Muscle layer of colon (tissue), 2 donors: ENCODE data around the gene CYP26B1.

Experiments
- H3K27ac ChIP-seq: one replicate; pipeline ENCODE4 v1.7.0; 2013; ENCODE audit warnings: low read depth, mild to moderate bottlenecking, low read length, moderate library complexity
- H3K27me3 ChIP-seq, 2 donors: one replicate each; pipeline ENCODE4 v1.7.0; 2013; ENCODE audit warnings: low read length in 2 of 2, mild to moderate bottlenecking in 2 of 2; ENCODE audit not compliant: insufficient read depth in 2 of 2, control insufficient read depth in 1 of 2
- H3K36me3 ChIP-seq: one replicate; pipeline ENCODE4 v1.7.0; 2013; ENCODE audit warnings: mild to moderate bottlenecking, low read length; ENCODE audit not compliant: insufficient read depth
- H3K4me1 ChIP-seq: one replicate; pipeline ENCODE4 v1.7.0; 2013; ENCODE audit warnings: mild to moderate bottlenecking, low read length; ENCODE audit not compliant: insufficient read depth
- H3K4me3 ChIP-seq, 2 donors: one replicate each; pipeline ENCODE4 v1.7.0; 2013; ENCODE audit warnings: low read length in 2 of 2, low read depth in 1 of 2, mild to moderate bottlenecking in 1 of 2, moderate library complexity in 1 of 2
- H3K9ac ChIP-seq: one replicate; pipeline ENCODE4 v1.7.0; 2013; ENCODE audit warnings: low read length
- H3K9me3 ChIP-seq: one replicate; pipeline ENCODE4 v1.7.0; 2013; ENCODE audit warnings: mild to moderate bottlenecking, low read length
- donor health status: abdominal sarcoma.
- donor health status: Adenocarcinoma of cecum.

Gene CYP26B1

DNA sequence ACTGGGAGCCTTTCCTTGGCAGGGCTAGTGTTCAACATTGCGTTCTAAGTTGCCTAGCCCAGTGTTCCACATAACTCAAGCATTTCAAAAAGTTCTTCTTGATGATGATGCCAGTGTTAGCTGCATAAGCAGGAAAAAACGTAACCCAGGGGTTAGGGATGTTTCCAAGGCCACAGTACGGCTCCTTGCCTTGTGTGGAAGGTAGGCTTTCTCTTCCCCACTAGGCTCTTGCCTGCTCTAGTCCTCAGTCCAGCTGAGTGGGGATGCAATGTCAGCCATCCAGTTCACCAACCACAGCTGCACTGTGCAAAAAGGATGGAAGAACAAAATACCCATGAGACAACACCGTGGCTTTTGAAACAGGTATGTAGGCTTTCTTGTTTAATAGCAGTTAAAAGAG is 28.0 kb upstream of the CYP26B1 start:
- H3K27ac ChIP-seq = no peak overlapping the region
- H3K9me3 ChIP-seq = no peaks in the 10 kb centered on the region
- H3K4me1 ChIP-seq = no peaks in the 10 kb centered on the region
- H3K4me3 ChIP-seq = no peak overlapping the region
- peaks cover 19% of the 10 kb centered on the region for H3K36me3 ChIP-seq
- no peaks in the 10 kb centered on the region for H3K27me3 ChIP-seq
- H3K9ac ChIP-seq = no peak overlapping the region

GRCh38 chr2:72173640-72174321 is 26.1 kb upstream of the CYP26B1 start:
- Histone ChIP-seq H3K9ac (no peak overlapping the region), H3K27ac (no peak overlapping the region)

GRCh38 chr2:72172478-72172877 is 24.8 kb upstream of the CYP26B1 start:
- H3K4me1 ChIP-seq = no peaks in the 10 kb centered on the region
- H3K36me3 ChIP-seq = peaks cover 7% of the 10 kb centered on the region
- H3K4me3 ChIP-seq = no peak overlapping the region
- H3K27ac ChIP-seq = no peak overlapping the region
- no peaks in the 10 kb centered on the region for H3K9me3 ChIP-seq
- no peaks in the 10 kb centered on the region for H3K27me3 ChIP-seq
- no peak overlapping the region for H3K9ac ChIP-seq

More at GRCh38 chr2:72173640-72174321, 26.1 kb upstream of the CYP26B1 start:
- no peaks in the 10 kb centered on the region for H3K27me3 ChIP-seq
- no peaks in the 10 kb centered on the region for H3K9me3 ChIP-seq
- no peak overlapping the region for H3K4me3 ChIP-seq
- H3K36me3 ChIP-seq = peaks cover 18% of the 10 kb centered on the region
- H3K4me1 ChIP-seq = no peaks in the 10 kb centered on the region

- H3K4me3 ChIP-seq = no peak overlapping the region
- no peaks in the 10 kb centered on the region for H3K36me3 ChIP-seq
- H3K9ac ChIP-seq = no peak overlapping the region
- no peaks in the 10 kb centered on the region for H3K4me1 ChIP-seq
- H3K27me3 ChIP-seq = no peaks in the 10 kb centered on the region
- H3K9me3 ChIP-seq = no peaks in the 10 kb centered on the region
- H3K27ac ChIP-seq = no peak overlapping the region
Measured at GRCh38 chr2:72166279-72166678, 18.6 kb upstream of the CYP26B1 start.

GRCh38 chr2:72165792-72166191 is 18.1 kb upstream of the CYP26B1 start:
- H3K36me3 ChIP-seq = no peaks in the 10 kb centered on the region
- no peaks in the 10 kb centered on the region for H3K9me3 ChIP-seq
- H3K4me1 ChIP-seq = no peaks in the 10 kb centered on the region
- H3K27me3 ChIP-seq = no peaks in the 10 kb centered on the region
- H3K27ac ChIP-seq = no peak overlapping the region
- H3K4me3 ChIP-seq = no peak overlapping the region
- no peak overlapping the region for H3K9ac ChIP-seq

GRCh38 chr2:72162574-72162973 is 14.9 kb upstream of the CYP26B1 start:
- H3K36me3 ChIP-seq = no peaks in the 10 kb centered on the region
- H3K4me3 ChIP-seq = no peak overlapping the region
- H3K4me1 ChIP-seq = no peaks in the 10 kb centered on the region
- H3K9ac ChIP-seq = no peak overlapping the region
- no peaks in the 10 kb centered on the region for H3K9me3 ChIP-seq
- no peak overlapping the region for H3K27ac ChIP-seq
- no peaks in the 10 kb centered on the region for H3K27me3 ChIP-seq

DNA sequence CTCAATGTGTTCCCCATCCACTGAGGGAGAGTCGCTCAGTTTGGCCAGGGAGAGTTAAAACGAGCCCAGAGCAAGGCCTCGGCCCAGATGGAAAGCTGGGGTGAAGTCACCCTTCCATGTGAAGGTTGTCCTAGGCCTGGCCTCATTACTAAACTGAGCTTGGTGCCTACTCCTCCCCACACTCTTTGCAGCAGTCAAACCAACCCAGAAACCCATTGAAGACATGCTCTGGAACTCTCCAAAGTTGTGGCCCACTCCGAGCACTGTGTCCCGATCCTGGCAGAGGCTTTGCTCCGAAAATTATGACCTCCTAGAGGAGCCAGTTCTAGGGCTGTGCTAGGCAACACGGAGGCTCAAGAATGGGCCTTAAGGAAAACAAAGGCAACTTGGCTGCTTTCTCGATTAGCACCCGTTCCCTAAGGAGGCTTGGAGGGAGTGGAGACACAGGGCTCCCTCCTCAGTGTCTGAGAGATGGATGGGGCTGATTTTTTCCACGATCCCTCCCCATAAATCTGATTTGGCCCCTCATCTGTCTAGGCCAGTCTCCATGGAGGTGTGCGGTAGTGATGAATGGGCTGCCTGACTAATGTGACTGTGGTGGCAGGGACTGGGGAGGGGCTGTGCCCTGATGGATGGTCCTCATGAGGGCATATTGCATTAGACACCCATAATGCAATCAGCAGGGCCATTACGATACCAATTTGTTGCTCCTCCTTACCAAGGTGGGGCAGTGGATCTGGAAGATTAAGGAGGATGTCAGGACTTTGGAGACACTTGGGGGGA is 11.7 kb upstream of the CYP26B1 start:
- H3K4me3 ChIP-seq = no peak overlapping the region
- no peaks in the 10 kb centered on the region for H3K4me1 ChIP-seq
- peaks cover 0 to 11% of the 10 kb centered on the region in 2 donors for H3K27me3 ChIP-seq
- no peaks in the 10 kb centered on the region for H3K9me3 ChIP-seq
- H3K27ac ChIP-seq = no peak overlapping the region
- no peaks in the 10 kb centered on the region for H3K36me3 ChIP-seq
- H3K9ac ChIP-seq = no peak overlapping the region

GRCh38 chr2:72157871-72158771 is 10.5 kb upstream of the CYP26B1 start:
- Histone ChIP-seq H3K27ac (no peak overlapping the region), H3K9me3 (no peaks in the 10 kb centered on the region), H3K4me3 (no peak overlapping the region), H3K9ac (no peak overlapping the region), H3K27me3 (peaks cover 0 to 17% of the 10 kb centered on the region in 2 donors), H3K36me3 (no peaks in the 10 kb centered on the region), H3K4me1 (no peaks in the 10 kb centered on the region)

DNA sequence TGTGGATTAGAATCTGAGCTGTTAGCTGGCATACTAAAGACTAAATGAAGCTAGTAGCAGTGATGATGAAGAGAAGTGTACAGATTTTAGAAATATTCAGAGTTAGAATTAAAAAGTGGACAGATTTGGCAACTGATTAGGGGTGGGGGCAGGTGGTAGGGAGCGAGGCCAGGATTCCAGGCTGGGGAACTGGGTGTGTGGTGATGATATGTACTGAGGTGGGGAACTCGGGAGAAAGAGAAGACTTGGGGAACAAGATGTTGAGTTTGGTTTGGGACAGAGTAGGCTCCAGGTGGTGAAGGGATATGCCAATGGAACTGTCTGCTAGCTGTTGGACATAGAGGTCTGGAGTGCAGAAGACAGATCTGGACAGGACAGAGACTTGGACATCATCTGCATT is 9.2 kb upstream of the CYP26B1 start:
- no peaks in the 10 kb centered on the region for H3K36me3 ChIP-seq
- no peak overlapping the region for H3K4me3 ChIP-seq
- no peak overlapping the region for H3K27ac ChIP-seq
- H3K9ac ChIP-seq = no peak overlapping the region
- H3K27me3 ChIP-seq = peaks cover 0 to 17% of the 10 kb centered on the region in 2 donors
- no peaks in the 10 kb centered on the region for H3K9me3 ChIP-seq
- no peaks in the 10 kb centered on the region for H3K4me1 ChIP-seq

DNA sequence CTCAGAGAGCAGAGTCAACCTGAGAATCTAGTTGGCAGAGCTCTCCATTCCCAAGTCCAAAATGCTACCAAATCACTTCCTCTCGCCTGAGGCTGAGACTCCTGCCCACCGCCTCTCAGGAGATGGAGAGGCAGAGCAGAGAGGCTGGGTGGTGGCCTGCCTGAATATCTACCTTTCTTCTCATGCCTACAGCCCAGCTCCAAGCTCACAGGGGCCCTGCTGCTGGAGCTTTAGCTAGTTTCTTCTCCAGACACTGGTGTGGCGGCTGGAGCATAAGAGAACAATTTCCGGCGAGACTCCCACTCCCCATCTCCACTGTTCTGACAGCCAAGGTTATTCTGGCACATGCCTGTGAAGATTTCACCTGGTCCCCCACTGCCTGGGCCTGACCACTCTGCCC is 8.1 kb upstream of the CYP26B1 start:
- H3K9ac ChIP-seq = no peak overlapping the region
- H3K36me3 ChIP-seq = no peaks in the 10 kb centered on the region
- no peaks in the 10 kb centered on the region for H3K9me3 ChIP-seq
- H3K4me1 ChIP-seq = no peaks in the 10 kb centered on the region
- no peak overlapping the region for H3K4me3 ChIP-seq
- no peak overlapping the region for H3K27ac ChIP-seq
- peaks cover 4 to 19% of the 10 kb centered on the region in 2 donors for H3K27me3 ChIP-seq

GRCh38 chr2:72155151-72155550 is 7.5 kb upstream of the CYP26B1 start:
- no peaks in the 10 kb centered on the region for H3K9me3 ChIP-seq
- no peak overlapping the region for H3K4me3 ChIP-seq
- H3K4me1 ChIP-seq = peaks cover 2% of the 10 kb centered on the region
- no peak overlapping the region for H3K9ac ChIP-seq
- H3K36me3 ChIP-seq = no peaks in the 10 kb centered on the region
- peaks cover 10 to 24% of the 10 kb centered on the region in 2 donors for H3K27me3 ChIP-seq
- no peak overlapping the region for H3K27ac ChIP-seq
